ENCODE data around the gene TSG101. TPM values are rescaled to one million over a fixed set of nuclear protein-coding genes. Genes with fewer than 3 reads are reported as not detected.

Gene TSG101
- total and polyA plus RNA-seq, 2 donors from 2014 or later, result 61.3 to 91.7 TPM

DNA sequence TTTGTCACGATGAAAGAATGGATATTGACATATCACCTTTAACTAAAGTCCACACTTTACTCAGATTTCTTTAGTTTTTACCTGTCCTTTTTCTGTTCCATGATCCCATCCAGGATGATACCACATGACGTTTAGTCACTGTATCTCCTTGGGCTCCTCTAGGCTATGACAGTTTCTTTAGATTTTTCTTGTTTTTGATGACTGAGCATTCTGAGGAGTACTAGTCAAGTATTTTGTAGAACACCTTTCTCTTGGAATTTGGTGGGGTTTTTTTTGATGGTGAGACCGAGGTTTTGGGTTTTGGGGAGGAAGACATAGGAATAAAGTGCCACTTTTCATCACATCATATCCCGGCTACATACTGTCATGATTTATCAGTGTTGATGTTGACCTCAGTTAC lies 67.1 kb downstream of the TSG101 start:
- H3K9ac ChIP-seq (ENCODE audit: low read length in 3 of 3), result no peak overlapping the region
- TF ChIP-seq, protein P1, sequence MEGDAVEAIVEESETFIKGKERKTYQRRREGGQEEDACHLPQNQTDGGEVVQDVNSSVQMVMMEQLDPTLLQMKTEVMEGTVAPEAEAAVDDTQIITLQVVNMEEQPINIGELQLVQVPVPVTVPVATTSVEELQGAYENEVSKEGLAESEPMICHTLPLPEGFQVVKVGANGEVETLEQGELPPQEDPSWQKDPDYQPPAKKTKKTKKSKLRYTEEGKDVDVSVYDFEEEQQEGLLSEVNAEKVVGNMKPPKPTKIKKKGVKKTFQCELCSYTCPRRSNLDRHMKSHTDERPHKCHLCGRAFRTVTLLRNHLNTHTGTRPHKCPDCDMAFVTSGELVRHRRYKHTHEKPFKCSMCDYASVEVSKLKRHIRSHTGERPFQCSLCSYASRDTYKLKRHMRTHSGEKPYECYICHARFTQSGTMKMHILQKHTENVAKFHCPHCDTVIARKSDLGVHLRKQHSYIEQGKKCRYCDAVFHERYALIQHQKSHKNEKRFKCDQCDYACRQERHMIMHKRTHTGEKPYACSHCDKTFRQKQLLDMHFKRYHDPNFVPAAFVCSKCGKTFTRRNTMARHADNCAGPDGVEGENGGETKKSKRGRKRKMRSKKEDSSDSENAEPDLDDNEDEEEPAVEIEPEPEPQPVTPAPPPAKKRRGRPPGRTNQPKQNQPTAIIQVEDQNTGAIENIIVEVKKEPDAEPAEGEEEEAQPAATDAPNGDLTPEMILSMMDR (IDR thresholded peaks at IDR 0.05; ENCODE audit: borderline replicate concordance, extremely low read depth, insufficient read depth), result no peak
- no peaks in the 10 kb centered on the region for H3K36me3 ChIP-seq (ENCODE audit: control insufficient read depth in 2 of 3, insufficient read depth in 3 of 3, low read length in 3 of 3)
- FAIRE-seq (no peak), DNase-seq (no peak)
- intact Hi-C loops (cut with DNase I), result no loop called here
- no peak overlapping the region for H3K4me3 ChIP-seq (ENCODE audit: low read length in 3 of 3)
- no peaks in the 10 kb centered on the region for H3K27me3 ChIP-seq (ENCODE audit: control insufficient read depth, insufficient read depth, low read length)
- no peaks in the 10 kb centered on the region for H3K4me1 ChIP-seq (ENCODE audit: control insufficient read depth in 2 of 3, insufficient read depth in 2 of 3, low read depth in 1 of 3, low read length in 3 of 3)
- no peak overlapping the region for H3K27ac ChIP-seq (ENCODE audit: low read depth in 2 of 2, low read length in 2 of 2)
- H3K9me3 ChIP-seq (ENCODE audit: control insufficient read depth in 2 of 3, insufficient read depth in 1 of 3, low read length in 3 of 3), result no peaks in the 10 kb centered on the region

DNA sequence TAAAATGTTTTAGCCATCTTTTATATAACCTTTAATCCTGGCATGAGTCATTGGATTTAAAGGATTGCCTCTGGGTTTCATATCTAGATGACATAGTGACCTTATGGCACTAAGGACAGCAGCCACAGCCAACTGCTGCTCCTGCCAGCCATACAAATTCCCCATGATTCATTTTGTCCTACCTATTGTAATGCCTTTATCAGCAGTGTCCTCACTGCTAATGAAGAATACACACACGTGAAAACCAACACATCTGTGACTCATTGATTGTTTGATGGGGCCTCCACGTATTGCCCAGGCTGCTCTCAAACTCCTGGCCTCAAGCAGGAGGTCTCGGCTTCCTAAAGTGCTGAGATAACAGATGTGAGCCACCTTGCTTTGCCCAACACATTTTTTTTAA lies 69.3 kb downstream of the TSG101 start:
- no peak for FAIRE-seq
- Histone ChIP-seq H3K4me3 (ENCODE audit: low read length in 3 of 3) (no peak overlapping the region), H3K9me3 (ENCODE audit: control insufficient read depth in 2 of 3, insufficient read depth in 1 of 3, low read length in 3 of 3) (no peaks in the 10 kb centered on the region), H3K27ac (ENCODE audit: low read depth in 2 of 2, low read length in 2 of 2) (no peak overlapping the region), H3K4me1 (ENCODE audit: control insufficient read depth in 2 of 3, insufficient read depth in 2 of 3, low read depth in 1 of 3, low read length in 3 of 3) (no peaks in the 10 kb centered on the region), H3K36me3 (ENCODE audit: control insufficient read depth in 2 of 3, insufficient read depth in 3 of 3, low read length in 3 of 3) (no peaks in the 10 kb centered on the region), H3K27me3 (ENCODE audit: control insufficient read depth, insufficient read depth, low read length) (no peaks in the 10 kb centered on the region), H3K9ac (ENCODE audit: low read length in 3 of 3) (no peak overlapping the region)
- intact Hi-C loops (cut with DNase I), result no loop called here
- DNase-seq, result no peak
- TF ChIP-seq, protein P1 (IDR thresholded peaks at IDR 0.05; ENCODE audit: borderline replicate concordance, extremely low read depth, insufficient read depth), result no peak

DNA sequence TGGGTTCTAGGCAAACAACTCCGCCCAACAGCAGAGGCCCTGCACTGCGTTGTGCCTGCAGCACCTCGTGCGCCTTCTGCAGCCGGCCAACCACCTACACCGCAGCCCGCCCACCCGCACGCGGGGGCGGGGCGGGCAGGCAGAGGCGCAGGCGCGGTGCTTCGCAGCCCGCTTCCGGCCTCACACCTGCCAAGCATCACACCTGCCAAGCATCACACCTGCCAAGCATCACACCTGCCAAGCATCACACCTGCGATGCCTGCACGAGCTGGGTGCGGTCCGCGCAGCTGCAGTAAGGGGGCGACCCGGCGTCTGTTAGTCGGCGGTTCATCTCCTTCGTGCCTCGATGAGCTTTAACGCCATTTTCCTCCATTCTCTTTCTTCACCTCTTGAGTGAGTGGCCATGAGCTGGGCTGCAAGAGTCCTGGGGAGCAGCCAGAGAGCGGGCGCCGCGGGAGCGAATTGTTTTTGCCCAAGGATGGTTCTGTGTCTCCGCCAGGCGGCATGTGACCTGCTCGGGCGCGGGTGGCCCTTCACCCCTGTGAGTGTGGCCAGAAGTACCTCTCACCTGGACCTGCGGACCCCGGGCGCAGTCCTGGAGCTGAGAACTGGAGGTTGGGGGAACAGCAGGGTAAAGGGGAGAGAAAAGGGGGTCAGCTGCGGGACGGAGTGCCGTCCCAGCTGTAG lies 70.9 kb downstream of the TSG101 start, which contains the start of gene LDHAL6A:
LDHAL6A (plus strand) TSS at position 171 of the 687 bp plus-strand sequence. CDS start 825 bp downstream, outside the sequence.
- intact Hi-C loops (cut with DNase I), result no loop called here
- Histone ChIP-seq H3K9me3 (ENCODE audit: control insufficient read depth in 2 of 3, insufficient read depth in 1 of 3, low read length in 3 of 3) (no peaks in the 10 kb centered on the region), H3K4me1 (ENCODE audit: control insufficient read depth in 2 of 3, insufficient read depth in 2 of 3, low read depth in 1 of 3, low read length in 3 of 3) (no peaks in the 10 kb centered on the region), H3K36me3 (ENCODE audit: control insufficient read depth in 2 of 3, insufficient read depth in 3 of 3, low read length in 3 of 3) (no peaks in the 10 kb centered on the region), H3K4me3 (ENCODE audit: low read length in 3 of 3) (no peak within 1 kb of the TSS), H3K9ac (ENCODE audit: low read length in 3 of 3) (no peak within 1 kb of the TSS), H3K27ac (ENCODE audit: low read depth in 2 of 2, low read length in 2 of 2) (no peak within 1 kb of the TSS), H3K27me3 (ENCODE audit: control insufficient read depth, insufficient read depth, low read length) (no peaks in the 10 kb centered on the region)
- DNase-seq, result peak in 1 of 5 donors; percentile 4
- TF ChIP-seq, protein P1 (IDR thresholded peaks at IDR 0.05; ENCODE audit: borderline replicate concordance, extremely low read depth, insufficient read depth), result no peak
- no peak for FAIRE-seq
